Testis (tissue), 3 donors: ENCODE data around the gene MLXIP. TPM values are rescaled to one million over a fixed set of nuclear protein-coding genes. Genes with fewer than 3 reads are reported as not detected.

Experiments
- DNase-seq: peaks from one replicate; pipeline ENCODE4 v3.0.0-alpha.2; 2019
- H3K27ac ChIP-seq, 2 donors: fragments of 200-600 bp; sonication (generic); one replicate each; pipeline ENCODE4 v1.5.1; 2019
- H3K27me3 ChIP-seq: fragments of 200-600 bp; sonication (generic); one replicate; pipeline ENCODE4 v1.5.1; 2019
- H3K36me3 ChIP-seq: fragments of 200-600 bp; sonication (generic); one replicate; pipeline ENCODE4 v1.5.1; 2017; ENCODE audit warnings: low read depth; ENCODE audit errors: missing control alignments
- H3K4me1 ChIP-seq: fragments of 200-600 bp; sonication (generic); one replicate; pipeline ENCODE4 v1.5.1; 2019
- H3K4me3 ChIP-seq, 2 donors: fragments of 200-600 bp; sonication (generic); one replicate each; pipeline ENCODE4 v1.5.1; 2017 to 2019
- H3K9me3 ChIP-seq: fragments of 200-600 bp; sonication (generic); one replicate; pipeline ENCODE4 v1.5.1; 2017
- POLR2A ChIP-seq: fragments of 450-650 bp; IDR thresholded peaks from one replicate; pipeline ENCODE4 v1.6.1; 2017; ENCODE audit warnings: antibody characterized with exemption, mild to moderate bottlenecking, moderate library complexity
- WGBS, 2 donors: methylation state at CpG; one replicate each; pipeline ENCODE4 v1.1.5; 2018; 5-methylcytosine and 5-hydroxymethylcytosine counted together
- intact Hi-C: fragments of 100-400 bp; cut with DNase I; formaldehyde crosslinking; loops from one replicate; pipeline ENCODE4 v1.15.1; 2023; ENCODE audit warnings: low total_unique reads
- polyA plus RNA-seq: library from polyadenylated mRNA; stranded (reverse); fragments of 350-450 nt; fragmentation: Illumina TruSeq; extraction: RNeasy Lipid Tissue Mini Kit (QIAGEN cat#74804); gene quantifications from one replicate; pipeline ENCODE4 v1.2.3, GENCODE V29; 2014; ENCODE audit warnings: low read depth, low replicate concordance; ENCODE audit not compliant: insufficient read depth
- total RNA-seq, 2 donors: library from RNA; depleted of rRNA; stranded (reverse); fragments of >200 nt; gene quantifications; one replicate each; pipeline ENCODE4 v1.2.3, GENCODE V29; 2016
- TF ChIP-seq, protein P1 (sequence below), 3 experiments: fragments of 450-650 bp in 2 of 3; fragments of 200-600 bp in 1 of 3; sonication (generic) in 1 of 3; IDR thresholded peaks; one replicate each; pipeline ENCODE4 v1.5.1; 2016 to 2019; ENCODE audit warnings: antibody characterized with exemption in 3 of 3, mild to moderate bottlenecking in 2 of 3, moderate library complexity in 1 of 3

The MLXIP gene
- total and polyA plus RNA-seq, 3 donors from 2014 or later: 39.9 to 67.9 (median 61.2) TPM

DNA sequence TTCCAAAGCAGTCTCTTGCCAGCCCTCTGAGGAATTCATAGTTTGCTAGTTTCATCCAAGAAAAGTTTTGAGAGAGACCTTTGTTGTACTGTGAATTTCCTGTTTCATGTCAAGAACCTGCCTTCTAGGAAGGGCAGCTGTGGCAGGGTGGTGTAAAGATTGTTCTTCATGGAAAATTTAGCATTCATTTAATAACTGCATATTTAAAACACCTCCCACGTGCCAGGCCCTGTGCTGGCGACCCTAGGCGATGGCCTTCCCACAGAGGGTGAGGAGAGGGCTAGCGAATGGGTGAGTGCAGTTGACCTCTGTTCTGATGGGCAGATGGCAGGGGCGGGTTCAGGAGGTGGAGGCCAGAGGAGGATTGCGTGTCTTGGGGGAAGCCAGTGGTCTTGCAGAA is 43.2 kb downstream of the MLXIP start:
- Histone ChIP-seq H3K4me3 (no peak overlapping the region), H3K9me3 (no peaks in the 10 kb centered on the region), H3K27ac (no peak overlapping the region), H3K4me1 (peaks cover 5% of the 10 kb centered on the region), H3K36me3 (no peaks in the 10 kb centered on the region), H3K27me3 (no peaks in the 10 kb centered on the region)
- TF ChIP-seq POLR2A: no peak
- TF ChIP-seq, protein P1, sequence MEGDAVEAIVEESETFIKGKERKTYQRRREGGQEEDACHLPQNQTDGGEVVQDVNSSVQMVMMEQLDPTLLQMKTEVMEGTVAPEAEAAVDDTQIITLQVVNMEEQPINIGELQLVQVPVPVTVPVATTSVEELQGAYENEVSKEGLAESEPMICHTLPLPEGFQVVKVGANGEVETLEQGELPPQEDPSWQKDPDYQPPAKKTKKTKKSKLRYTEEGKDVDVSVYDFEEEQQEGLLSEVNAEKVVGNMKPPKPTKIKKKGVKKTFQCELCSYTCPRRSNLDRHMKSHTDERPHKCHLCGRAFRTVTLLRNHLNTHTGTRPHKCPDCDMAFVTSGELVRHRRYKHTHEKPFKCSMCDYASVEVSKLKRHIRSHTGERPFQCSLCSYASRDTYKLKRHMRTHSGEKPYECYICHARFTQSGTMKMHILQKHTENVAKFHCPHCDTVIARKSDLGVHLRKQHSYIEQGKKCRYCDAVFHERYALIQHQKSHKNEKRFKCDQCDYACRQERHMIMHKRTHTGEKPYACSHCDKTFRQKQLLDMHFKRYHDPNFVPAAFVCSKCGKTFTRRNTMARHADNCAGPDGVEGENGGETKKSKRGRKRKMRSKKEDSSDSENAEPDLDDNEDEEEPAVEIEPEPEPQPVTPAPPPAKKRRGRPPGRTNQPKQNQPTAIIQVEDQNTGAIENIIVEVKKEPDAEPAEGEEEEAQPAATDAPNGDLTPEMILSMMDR (IDR thresholded peaks at IDR 0.05): no peak
- 71 to 80% methylated on average over 5 to 6 of the region's 6 CpGs for WGBS, 2 donors
- intact Hi-C loops: loop anchor here (5.0 kb wide), 1 partner anchor 69 kb away; no protein-coding TSS in a partner anchor
- no peak for DNase-seq

DNA sequence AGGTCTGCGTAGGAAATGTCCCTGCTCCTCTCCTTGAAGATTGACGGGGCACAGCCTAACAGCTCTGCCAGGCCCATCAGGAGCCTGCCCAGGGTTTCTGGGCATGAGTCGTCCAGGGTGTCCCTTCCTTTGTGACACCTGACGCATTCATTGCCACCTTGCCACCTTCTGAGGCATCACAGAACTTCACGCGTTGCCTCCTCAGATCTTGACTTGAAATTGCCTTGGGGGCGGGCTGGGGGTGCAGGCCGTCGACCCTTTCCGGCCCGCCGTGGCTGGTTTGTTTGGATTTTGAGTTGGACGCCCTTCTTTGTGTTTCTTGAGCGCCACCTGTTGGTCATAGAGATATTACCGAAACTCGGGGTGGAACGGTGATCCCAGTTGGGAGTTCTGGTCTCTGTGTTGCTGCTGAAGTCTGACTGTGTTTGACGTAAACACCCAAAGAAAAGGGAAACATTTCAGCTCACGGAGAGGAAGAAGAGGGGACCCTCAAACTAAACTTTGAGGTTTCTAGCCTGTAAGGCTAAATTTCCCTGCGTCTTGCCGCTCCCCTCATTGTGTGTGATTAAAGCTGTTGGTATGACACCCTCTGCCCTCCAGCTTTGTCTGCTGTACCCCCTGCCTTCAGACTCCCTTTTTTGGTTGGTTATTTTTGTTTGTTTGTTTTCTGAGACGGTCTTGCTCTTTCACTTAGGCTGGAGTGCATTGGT is 44.6 kb downstream of the MLXIP start:
- no peaks in the 10 kb centered on the region for H3K4me1 ChIP-seq
- WGBS, 2 donors: 30 to 36% methylated on average over 22 of the region's 22 CpGs
- peak; percentile 79 for DNase-seq
- no peaks in the 10 kb centered on the region for H3K9me3 ChIP-seq
- TF ChIP-seq, protein P1 (IDR thresholded peaks at IDR 0.05): peak; percentile 70 to 79 (median 74)
- no peak for TF ChIP-seq POLR2A
- no peaks in the 10 kb centered on the region for H3K27me3 ChIP-seq
- intact Hi-C loops: loop anchor here (5.0 kb wide), 1 partner anchor 71 kb away; no protein-coding TSS in a partner anchor
- H3K36me3 ChIP-seq: no peaks in the 10 kb centered on the region
- no peak overlapping the region for H3K4me3 ChIP-seq
- H3K27ac ChIP-seq: no peak overlapping the region

DNA sequence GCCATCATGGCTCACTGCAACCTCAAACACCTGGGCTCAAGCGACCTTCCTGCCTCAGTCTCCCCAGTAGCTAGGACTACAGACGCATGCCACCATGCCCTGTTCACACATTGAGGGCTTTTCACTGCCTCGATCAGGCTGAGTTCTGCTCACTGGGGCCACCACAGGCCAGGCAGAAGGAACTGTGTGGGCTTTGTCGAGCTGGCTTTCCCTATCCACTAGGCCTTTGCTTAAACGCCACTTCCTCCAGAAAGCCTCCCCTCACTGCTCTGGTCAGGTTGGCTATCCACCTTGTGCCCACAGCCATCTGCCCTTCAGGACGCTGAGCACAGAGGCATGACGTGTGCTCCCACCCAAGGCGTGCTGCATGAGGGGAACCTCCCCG is 45.2 kb downstream of the MLXIP start:
- no peak overlapping the region for H3K27ac ChIP-seq
- TF ChIP-seq POLR2A: no peak
- TF ChIP-seq, protein P1 (IDR thresholded peaks at IDR 0.05): no peak

DNA sequence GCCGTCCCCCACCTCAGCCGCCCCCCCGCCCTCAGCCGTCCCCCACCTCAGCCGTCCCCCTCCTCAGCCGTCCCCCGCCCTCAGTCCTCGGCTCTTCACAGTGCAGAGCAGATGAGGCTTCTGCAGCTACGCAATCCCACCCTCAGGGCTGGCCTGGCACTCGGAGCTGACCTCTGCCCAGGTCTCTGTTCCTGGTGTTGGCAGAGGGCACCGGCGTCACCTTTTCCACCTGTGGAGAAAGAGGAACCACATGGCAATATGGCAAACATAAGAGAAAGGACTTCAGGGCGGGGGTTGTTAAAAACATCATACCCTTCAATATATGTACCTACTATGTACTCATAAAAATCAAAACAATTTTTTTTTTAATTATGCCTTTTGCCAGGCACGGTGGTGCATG is 45.8 kb downstream of the MLXIP start:
- Histone ChIP-seq H3K9me3 (no peaks in the 10 kb centered on the region), H3K27me3 (no peaks in the 10 kb centered on the region), H3K36me3 (no peaks in the 10 kb centered on the region), H3K27ac (no peak overlapping the region), H3K4me3 (no peak overlapping the region), H3K4me1 (no peaks in the 10 kb centered on the region)
- DNase-seq: no peak
- TF ChIP-seq, protein P1 (IDR thresholded peaks at IDR 0.05): no peak
- TF ChIP-seq POLR2A: no peak
- intact Hi-C loops: loop anchor here (5.0 kb wide), 1 partner anchor 72 kb away; no protein-coding TSS in a partner anchor
- WGBS, 2 donors: 89% methylated on average over 5 to 10 of the region's 14 CpGs

More for the DNA sequence above, 45.2 kb downstream of the MLXIP start:
- no peak overlapping the region for H3K4me3 ChIP-seq
- no peak for DNase-seq
- no peaks in the 10 kb centered on the region for H3K4me1 ChIP-seq
- no peaks in the 10 kb centered on the region for H3K9me3 ChIP-seq
- no peaks in the 10 kb centered on the region for H3K36me3 ChIP-seq
- intact Hi-C loops: loop anchor here (5.0 kb wide), 1 partner anchor 71 kb away; no protein-coding TSS in a partner anchor
- 76 to 87% methylated on average over 8 to 9 of the region's 9 CpGs for WGBS, 2 donors
- H3K27me3 ChIP-seq: no peaks in the 10 kb centered on the region
